Thyroid gland (tissue), 4 donors: ENCODE results near the gene KCNK1.

Experiments used
- POLR2A ChIP-seq, 2 donors: fragments of 450-650 bp; IDR thresholded peaks; one replicate each; pipeline ENCODE4 v1.6.1; 2017; ENCODE audit warnings: antibody characterized with exemption in 2 of 2, mild to moderate bottlenecking in 2 of 2, moderate library complexity in 1 of 2
- TF ChIP-seq, protein P1 (sequence below), 6 experiments: fragments of 200-600 bp in 3 of 6; fragments of 450-650 bp in 3 of 6; sonication (generic) in 3 of 6; IDR thresholded peaks; one replicate each; pipeline ENCODE4 v1.5.1; 2016 to 2019; ENCODE audit warnings: antibody characterized with exemption in 6 of 6, mild to moderate bottlenecking in 2 of 6, inconsistent platforms in 1 of 6, moderate library complexity in 1 of 6

GRCh38 chr1:233647073-233647472 lies 33.2 kb downstream of the KCNK1 start:
- TF ChIP-seq POLR2A (IDR thresholded peaks at IDR 0.05): no peak
- TF ChIP-seq, protein P1, sequence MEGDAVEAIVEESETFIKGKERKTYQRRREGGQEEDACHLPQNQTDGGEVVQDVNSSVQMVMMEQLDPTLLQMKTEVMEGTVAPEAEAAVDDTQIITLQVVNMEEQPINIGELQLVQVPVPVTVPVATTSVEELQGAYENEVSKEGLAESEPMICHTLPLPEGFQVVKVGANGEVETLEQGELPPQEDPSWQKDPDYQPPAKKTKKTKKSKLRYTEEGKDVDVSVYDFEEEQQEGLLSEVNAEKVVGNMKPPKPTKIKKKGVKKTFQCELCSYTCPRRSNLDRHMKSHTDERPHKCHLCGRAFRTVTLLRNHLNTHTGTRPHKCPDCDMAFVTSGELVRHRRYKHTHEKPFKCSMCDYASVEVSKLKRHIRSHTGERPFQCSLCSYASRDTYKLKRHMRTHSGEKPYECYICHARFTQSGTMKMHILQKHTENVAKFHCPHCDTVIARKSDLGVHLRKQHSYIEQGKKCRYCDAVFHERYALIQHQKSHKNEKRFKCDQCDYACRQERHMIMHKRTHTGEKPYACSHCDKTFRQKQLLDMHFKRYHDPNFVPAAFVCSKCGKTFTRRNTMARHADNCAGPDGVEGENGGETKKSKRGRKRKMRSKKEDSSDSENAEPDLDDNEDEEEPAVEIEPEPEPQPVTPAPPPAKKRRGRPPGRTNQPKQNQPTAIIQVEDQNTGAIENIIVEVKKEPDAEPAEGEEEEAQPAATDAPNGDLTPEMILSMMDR (IDR thresholded peaks at IDR 0.05): no peak
